ENCODE results near the gene WSCD1. TPM values are rescaled to one million over a fixed set of nuclear protein-coding genes. Genes with fewer than 3 reads are reported as not detected.

WSCD1 gene
- total and polyA plus RNA-seq, 2 of the 4 experiments (the other 2 are of a cell fraction) = 0.07 TPM; not detected in 1

DNA sequence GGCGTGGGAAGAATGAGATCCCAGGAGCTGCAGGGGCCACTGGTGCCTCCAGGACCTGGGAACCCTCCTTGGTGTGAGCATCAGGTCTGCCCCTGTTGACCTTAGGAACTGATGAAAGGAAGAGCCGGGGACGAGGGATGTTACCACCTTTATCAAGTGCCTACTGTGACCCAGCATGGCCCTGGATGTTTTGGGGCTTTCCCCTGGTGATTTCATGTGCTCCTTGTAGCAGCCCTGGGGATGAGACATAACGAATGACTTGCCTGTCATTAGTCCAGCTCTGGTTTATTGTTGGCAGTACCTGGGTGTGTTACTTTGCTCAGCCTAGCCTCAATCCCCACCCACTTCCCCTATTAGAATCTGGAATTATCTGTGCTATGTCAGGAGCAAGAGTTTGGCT lies 39.9 kb downstream of the WSCD1 start:
- H3K4me1 ChIP-seq (ENCODE audit: control insufficient read depth, insufficient read depth, low read length) = no peaks in the 10 kb centered on the region
- no peak overlapping the region for H2AK9ac ChIP-seq (replicated peaks; ENCODE audit: low read depth, low read length, poor library complexity)
- no peak overlapping the region for H4K91ac ChIP-seq (ENCODE audit: insufficient read depth, low read depth, low read length)
- no peak overlapping the region for H3K27ac ChIP-seq (ENCODE audit: insufficient read depth, low read length)
- no peak overlapping the region for H4K5ac ChIP-seq (ENCODE audit: low read depth, low read length)
- H3K14ac ChIP-seq (replicated peaks; ENCODE audit: low read depth, low read length) = no peak overlapping the region
- peaks cover 31% of the 10 kb centered on the region for H3K9me3 ChIP-seq (ENCODE audit: control insufficient read depth, insufficient read depth, low read length)
- no peak for ATAC-seq (ENCODE audit: low read depth)
- ChIA-PET POLR2A (ENCODE audit: unreplicated experiment) (no interaction called here), CTCF (no interaction called here)
- H3K36me3 ChIP-seq (ENCODE audit: control insufficient read depth, insufficient read depth, low read length) = no peaks in the 10 kb centered on the region
- no peak overlapping the region for H2BK20ac ChIP-seq (ENCODE audit: low read depth, low read length)
- H3K9me1 ChIP-seq (ENCODE audit: insufficient read depth, low read length) = no peaks in the 10 kb centered on the region
- no peaks in the 10 kb centered on the region for H3K79me1 ChIP-seq (ENCODE audit: low read depth in 1 of 2, low read length in 2 of 2)
- H2AK5ac ChIP-seq (ENCODE audit: low read depth, low read length) = no peak overlapping the region
- no peak overlapping the region for H3K4me2 ChIP-seq (ENCODE audit: low read depth, low read length)
- no TSS peak for BruUV-seq (replicated peaks)
- no peak overlapping the region for H3K23ac ChIP-seq (ENCODE audit: low read depth, low read length)
- H3K9ac ChIP-seq (ENCODE audit: low read depth, low read length) = no peak overlapping the region
- H2BK15ac ChIP-seq (ENCODE audit: low read depth, low read length) = no peak overlapping the region
- H4K8ac ChIP-seq (ENCODE audit: low read depth in 2 of 2, low read length in 2 of 2) = no peak overlapping the region
- in situ Hi-C loops (cut with MboI; ENCODE audit: low sequenced_read_pairs) = no loop called here
- H3K4ac ChIP-seq (ENCODE audit: low read depth, low read length) = no peak overlapping the region
- H2AFZ ChIP-seq (replicated peaks; ENCODE audit: low read length, poor library complexity) = no peak overlapping the region
- H4K20me1 ChIP-seq (ENCODE audit: insufficient read depth, low read length) = no peaks in the 10 kb centered on the region
- no peak overlapping the region for H3K18ac ChIP-seq (ENCODE audit: low read depth, low read length)
- H2BK5ac ChIP-seq (ENCODE audit: low read depth, low read length, poor library complexity, severe bottlenecking) = no peak overlapping the region
- dilution Hi-C loops (cut with HindIII; ENCODE audit: low sequenced_read_pairs, unreplicated experiment) = no loop called here
- H2BK120ac ChIP-seq (ENCODE audit: low read depth, low read length) = no peak overlapping the region
- WGBS, 2 experiments (ENCODE audit: extremely low coverage in 2 of 2, insufficient read length in 1 of 2) = 42% methylated on average over 2 of the region's 4 CpGs; no CpG with 5 or more reads in 1 of the 2 experiments
- H3K56ac ChIP-seq (ENCODE audit: extremely low read depth, insufficient read depth, low read length) = no peak overlapping the region
- DNase-seq = no peak
- no peak overlapping the region for H3K4me3 ChIP-seq (ENCODE audit: insufficient read depth, low read depth, low read length)
- intact Hi-C loops (cut with micrococcal nuclease) = no loop called here
- no peaks in the 10 kb centered on the region for H3K27me3 ChIP-seq (ENCODE audit: control insufficient read depth, insufficient read depth, low read length)
- TF ChIP-seq MXI1 (IDR thresholded peaks at IDR 0.05; ENCODE audit: borderline replicate concordance, low read depth, low read length) (no peak), RCOR1 (IDR thresholded peaks at IDR 0.05; ENCODE audit: insufficient replicate concordance, low read length) (no peak), CHD1 (IDR thresholded peaks at IDR 0.05; ENCODE audit: low read depth, low read length) (no peak)

Measured in IMR-90 (cell line).